H1 (cell line): Measurements from ENCODE around the gene TMCC1. TPM values are rescaled to one million over a fixed set of nuclear protein-coding genes. Genes with fewer than 3 reads are reported as not detected.

Source experiments
- ASH2L ChIP-seq: fragments of 200-600, 300-600 bp; sonication (generic); IDR thresholded peaks from one replicate; pipeline ENCODE4 v1.7.1; 2017; ENCODE audit warnings: low read length
- ATF3 ChIP-seq: IDR thresholded peaks from 2 replicates; pipeline ENCODE4 v1.6.1; 2011; ENCODE audit warnings: low read depth, mild to moderate bottlenecking, low read length; ENCODE audit not compliant: insufficient read depth
- CBX5 ChIP-seq: fragments of 300-800, 300-1000 bp; sonication (generic); IDR thresholded peaks from 2 replicates; pipeline ENCODE4 v1.7.1; 2016; ENCODE audit warnings: antibody characterized with exemption, low read length, low read depth
- EGR1 ChIP-seq: IDR thresholded peaks from 2 replicates; pipeline ENCODE4 v1.6.1; 2011; ENCODE audit warnings: low read depth, low read length, borderline replicate concordance
- GTF2F1 ChIP-seq: IDR thresholded peaks from 2 replicates; pipeline ENCODE4 v1.6.1; 2012; ENCODE audit warnings: low read depth, low read length, improper control_type of control experiment, borderline replicate concordance
- JUND ChIP-seq: IDR thresholded peaks from 2 replicates; pipeline ENCODE4 v1.6.1; 2011; ENCODE audit warnings: mild to moderate bottlenecking, improper control_type of control experiment, low read length
- KDM4A ChIP-seq: IDR thresholded peaks from one replicate; pipeline ENCODE4 v1.7.1; 2012; ENCODE audit warnings: low read depth, mild to moderate bottlenecking, moderate library complexity, low read length, inconsistent platforms; ENCODE audit not compliant: severe bottlenecking
- RAD21 ChIP-seq, 2 experiments: IDR thresholded peaks in 1 of 2; conservative IDR thresholded peaks in 1 of 2; 2 replicates each; pipeline ENCODE4 v1.6.1; 2011; ENCODE audit warnings: low read depth in 2 of 2, low read length in 2 of 2, improper control_type of control experiment in 1 of 2, inconsistent platforms in 1 of 2, mild to moderate bottlenecking in 1 of 2, moderate library complexity in 1 of 2
- RNF2 ChIP-seq: fragments of 200-900, 300-1000 bp; sonication (generic); IDR thresholded peaks from 2 replicates; pipeline ENCODE4 v1.7.1; 2016; ENCODE audit warnings: borderline replicate concordance, low read depth, mild to moderate bottlenecking, antibody characterized with exemption, low read length; ENCODE audit not compliant: poor library complexity, severe bottlenecking; ENCODE audit errors: missing control alignments
- RXRA ChIP-seq: IDR thresholded peaks from 2 replicates; pipeline ENCODE4 v1.6.1; 2011; ENCODE audit warnings: low read depth, mild to moderate bottlenecking, low read length, moderate library complexity; ENCODE audit not compliant: insufficient read depth
- SAP30 ChIP-seq: fragments of 300-600 bp; sonication (generic); IDR thresholded peaks from 2 replicates; pipeline ENCODE4 v1.7.1; 2012; ENCODE audit warnings: low read length, moderate library complexity, mild to moderate bottlenecking, inconsistent platforms; ENCODE audit not compliant: insufficient read depth, insufficient replicate concordance
- SIN3A ChIP-seq, 2 experiments: IDR thresholded peaks in 1 of 2; conservative IDR thresholded peaks in 1 of 2; 2 replicates each; pipeline ENCODE4 v1.6.1; 2011 to 2012; ENCODE audit warnings: low read length in 2 of 2, improper control_type of control experiment in 1 of 2, low read depth in 1 of 2, mild to moderate bottlenecking in 1 of 2
- SP2 ChIP-seq: IDR thresholded peaks from 2 replicates; pipeline ENCODE4 v1.6.1; 2012; ENCODE audit warnings: mild to moderate bottlenecking, low read length, inconsistent platforms
- YY1 ChIP-seq: IDR thresholded peaks from 2 replicates; pipeline ENCODE4 v1.6.1; 2011; ENCODE audit warnings: low read depth, mild to moderate bottlenecking, low read length
- polyA plus RNA-seq, 7 experiments: library from polyadenylated mRNA; depleted of rRNA in 3 of 7; stranded (reverse) in 5 of 7; unstranded in 2 of 7; fragments of >200 nt in 5 of 7; fragments of 200-250 nt in 2 of 7; gene quantifications; 1 replicate in 5 of 7; 2 replicates in 1 of 7; 4 replicates in 1 of 7; pipeline versions ENCODE4 v1.2.1 to v1.2.3, GENCODE V29; 2011 to 2013; ENCODE audit warnings: missing spikeins in 2 of 7, mixed read lengths in 2 of 7
- total RNA-seq: library from RNA; stranded (reverse); fragmentation: NEBNext Ultra II Directional; extraction: Animal tissue kit (Norgen Biotek cat#: 25700); gene quantifications from 2 replicates; pipeline ENCODE4 v1.2.1, GENCODE V29; 2021

TMCC1 gene
- total and polyA plus RNA-seq, 2 of the 8 experiments (the other 6 are each of a cell fraction or from before 2014, with no cell fraction given) = 10.4 to 27.1 TPM

- TF ChIP-seq ASH2L (no peak), EGR1 (no peak), ATF3 (no peak), SIN3A (conservative IDR thresholded peaks at IDR 0.05 in 1 of 2, IDR thresholded peaks at IDR 0.05 in 1 of 2; ENCODE audit: low read depth in 1 of 2, low read length in 2 of 2) (no peak; a peak in 1 of 4 replicates), CBX5 (no peak), YY1 (no peak), SP2 (no peak), RNF2 (peak; percentile 16), RXRA (no peak), SAP30 (no peak), KDM4A (peak; percentile 48), RAD21 (IDR thresholded peaks at IDR 0.05 in 1 of 2, conservative IDR thresholded peaks at IDR 0.05 in 1 of 2; ENCODE audit: low read depth in 2 of 2, low read length in 2 of 2) (no peak), GTF2F1 (no peak), JUND (no peak)
These were observed 287.4 kb downstream of the TMCC1 start (continued) for GRCh38 chr3:129605922-129606635.
